ENCODE results near the gene DAAM2.

- TF ChIP-seq CTCF (conservative IDR thresholded peaks at IDR 0.05; ENCODE audit: low read depth, low read length) (no peak), EZH2 (IDR thresholded peaks at IDR 0.05; ENCODE audit: borderline replicate concordance, low read depth, low read length, poor library complexity, severe bottlenecking) (no peak)
Observed at GRCh38 chr6:39804466-39805065, 12.4 kb downstream of the DAAM2 start.

Measured in A673 (cell line).